Subcutaneous abdominal adipose tissue (tissue), 5 donors: ENCODE measurements around the gene OTUB1.

Experiments used
- H3K27ac ChIP-seq: one replicate; pipeline ENCODE4 v1.7.0; 2013; ENCODE audit warnings: low read depth, mild to moderate bottlenecking, inconsistent platforms, low read length, moderate library complexity
- H3K27me3 ChIP-seq, 5 donors: one replicate each; pipeline ENCODE4 v1.7.0; 2013; ENCODE audit warnings: low read length in 5 of 5, inconsistent platforms in 1 of 5; ENCODE audit not compliant: control insufficient read depth in 5 of 5, insufficient read depth in 4 of 5
- H3K36me3 ChIP-seq, 5 donors: one replicate each; pipeline ENCODE4 v1.7.0; 2013; ENCODE audit warnings: low read length in 5 of 5; ENCODE audit not compliant: control insufficient read depth in 5 of 5, insufficient read depth in 5 of 5
- H3K4me1 ChIP-seq, 5 donors: one replicate each; pipeline ENCODE4 v1.7.0; 2013; ENCODE audit warnings: low read length in 5 of 5, mild to moderate bottlenecking in 3 of 5, moderate library complexity in 1 of 5; ENCODE audit not compliant: control insufficient read depth in 5 of 5, insufficient read depth in 5 of 5
- H3K4me3 ChIP-seq, 5 donors: one replicate each; pipeline ENCODE4 v1.7.0; 2013; ENCODE audit warnings: low read length in 5 of 5, low read depth in 1 of 5
- H3K9ac ChIP-seq, 5 donors: one replicate each; pipeline ENCODE4 v1.7.0; 2013; ENCODE audit warnings: low read length in 5 of 5, mild to moderate bottlenecking in 4 of 5, moderate library complexity in 3 of 5
- H3K9me3 ChIP-seq, 5 donors: one replicate each; pipeline ENCODE4 v1.7.0; 2013; ENCODE audit warnings: low read length in 5 of 5; ENCODE audit not compliant: control insufficient read depth in 5 of 5
- donor health status: healthy.
- donor health status: healthy.
- donor health status: healthy.
- donor health status: healthy.
- donor health status: healthy.

The OTUB1 gene

DNA sequence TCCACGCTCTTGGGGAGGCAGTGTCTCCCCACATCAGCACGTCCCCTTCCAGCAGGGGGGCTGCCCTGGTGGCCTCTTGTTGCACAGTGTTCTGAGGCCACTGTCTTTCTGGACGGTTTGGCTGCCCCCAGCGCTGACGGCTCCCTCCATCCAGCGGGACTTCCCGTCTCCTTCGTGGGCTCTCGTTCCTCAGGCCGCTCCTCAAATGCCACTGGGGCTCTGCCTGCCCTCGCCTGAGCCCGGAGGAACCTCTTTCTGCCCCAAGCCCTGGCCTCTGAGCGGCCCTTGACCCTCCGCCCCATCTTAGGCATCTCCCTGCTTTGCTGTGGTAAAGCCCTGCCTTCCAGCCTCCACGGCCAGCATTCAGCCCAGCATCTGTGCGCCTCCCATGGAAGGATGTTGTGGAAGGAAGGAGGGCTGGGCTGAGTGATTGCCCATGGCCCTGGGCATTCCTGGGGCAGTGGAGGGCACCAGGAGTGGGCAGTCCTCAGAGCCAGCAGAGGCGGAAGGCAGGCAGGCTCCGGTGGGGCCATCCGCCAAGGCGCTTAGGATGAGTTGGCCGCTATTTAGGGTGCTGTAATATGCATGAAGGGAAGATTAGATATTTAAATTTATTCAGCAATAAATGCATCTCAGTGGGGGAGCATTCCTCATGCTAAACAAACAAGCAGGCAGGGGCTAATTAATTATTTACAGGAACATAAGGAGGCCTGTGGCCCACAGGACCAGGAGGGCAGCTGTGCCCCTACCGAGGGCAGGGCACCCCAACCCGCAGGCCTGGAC lies 17.8 kb downstream of the OTUB1 start:
- Histone ChIP-seq H3K36me3 (no peaks in the 10 kb centered on the region), H3K9me3 (no peaks in the 10 kb centered on the region), H3K4me3 (no peak overlapping the region), H3K27ac (no peak overlapping the region), H3K4me1 (peaks cover 0 to 63% (median 52%) of the 10 kb centered on the region in 5 donors), H3K9ac (peak overlapping the region in 1 of 5 donors; percentile 37), H3K27me3 (peaks cover 0 to 4% (median under 1%) of the 10 kb centered on the region in 5 donors)

- H3K4me1 ChIP-seq, result peaks cover 0 to 57% (median 46%) of the 10 kb centered on the region in 5 donors
- H3K9ac ChIP-seq, result no peak overlapping the region
- no peak overlapping the region for H3K27ac ChIP-seq
- H3K9me3 ChIP-seq, result no peaks in the 10 kb centered on the region
- H3K36me3 ChIP-seq, result no peaks in the 10 kb centered on the region
- H3K27me3 ChIP-seq, result peaks cover 0 to 4% (median 0%) of the 10 kb centered on the region in 5 donors
- H3K4me3 ChIP-seq, result no peak overlapping the region
These were observed 18.3 kb downstream of the OTUB1 start for GRCh38 chr11:64004590-64004984.

GRCh38 chr11:64005691-64006090 lies 19.5 kb downstream of the OTUB1 start:
- Histone ChIP-seq H3K27ac (no peak overlapping the region), H3K4me3 (no peak overlapping the region), H3K9ac (no peak overlapping the region), H3K36me3 (no peaks in the 10 kb centered on the region), H3K9me3 (no peaks in the 10 kb centered on the region), H3K4me1 (peaks cover 0 to 47% (median 38%) of the 10 kb centered on the region in 5 donors), H3K27me3 (peaks cover 0 to 4% (median 0%) of the 10 kb centered on the region in 5 donors)

DNA sequence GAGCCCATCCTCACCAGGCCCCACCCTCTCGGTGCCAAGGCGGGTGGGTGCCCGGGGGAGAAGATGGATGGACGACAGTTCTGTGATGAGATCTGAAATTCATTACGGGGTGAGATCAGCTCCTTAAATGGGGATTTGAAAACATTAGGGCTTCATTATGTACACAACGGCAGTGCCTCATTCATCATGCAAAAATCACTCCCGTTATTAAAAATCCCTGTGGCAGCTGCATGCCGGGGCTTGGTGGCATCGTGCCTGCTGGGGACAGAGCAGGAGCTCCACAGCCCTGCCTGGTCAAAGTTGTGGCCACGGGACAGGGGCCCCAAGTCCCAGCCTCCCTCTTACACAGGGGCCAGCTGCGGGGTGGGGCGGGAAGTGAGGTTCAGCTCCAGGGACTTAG lies 20.2 kb downstream of the OTUB1 start:
- H3K4me3 ChIP-seq, result no peak overlapping the region
- no peaks in the 10 kb centered on the region for H3K36me3 ChIP-seq
- H3K27ac ChIP-seq, result no peak overlapping the region
- H3K9me3 ChIP-seq, result no peaks in the 10 kb centered on the region
- peaks cover 0 to 4% (median 0%) of the 10 kb centered on the region in 5 donors for H3K27me3 ChIP-seq
- H3K9ac ChIP-seq, result no peak overlapping the region
- peaks cover 0 to 40% (median 31%) of the 10 kb centered on the region in 5 donors for H3K4me1 ChIP-seq

DNA sequence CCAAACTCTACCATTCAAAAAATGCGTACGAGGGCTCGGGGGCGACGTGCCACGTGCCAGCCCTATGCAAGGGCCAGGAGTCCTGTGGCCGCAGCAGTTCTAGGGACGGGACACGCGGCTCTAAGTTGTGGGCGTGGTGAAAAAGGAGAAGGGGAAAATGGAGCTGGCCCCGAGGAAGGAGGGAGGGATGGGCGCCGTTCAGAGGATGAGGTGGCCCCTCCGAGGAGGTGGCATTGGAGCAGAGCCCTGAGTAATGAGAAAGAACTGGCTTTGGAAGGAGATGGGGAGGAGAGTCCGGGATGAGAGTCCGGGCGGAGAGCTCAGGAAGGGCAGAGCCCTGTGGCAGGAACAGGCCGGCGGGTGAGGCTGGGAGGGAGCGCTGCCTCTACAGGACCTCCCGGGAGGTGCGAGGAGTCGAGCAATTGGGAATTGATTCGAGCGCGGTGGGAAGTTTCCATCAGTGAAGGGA lies 21.0 kb downstream of the OTUB1 start:
- peaks cover 0 to 4% (median 0%) of the 10 kb centered on the region in 5 donors for H3K27me3 ChIP-seq
- H3K27ac ChIP-seq, result no peak overlapping the region
- H3K9ac ChIP-seq, result peak overlapping the region in 3 of 5 donors; percentile 55 to 71 (median 58)

GRCh38 chr11:64007629-64008282 lies 21.5 kb downstream of the OTUB1 start:
- no peaks in the 10 kb centered on the region for H3K9me3 ChIP-seq
- H3K9ac ChIP-seq, result peak overlapping the region in 4 of 5 donors; percentile 27 to 71 (median 56)
- peaks cover 0 to 2% (median 0%) of the 10 kb centered on the region in 5 donors for H3K27me3 ChIP-seq
- H3K4me1 ChIP-seq, result peaks cover 0 to 26% (median 18%) of the 10 kb centered on the region in 5 donors
- no peak overlapping the region for H3K27ac ChIP-seq
- peak overlapping the region in 4 of 5 donors; percentile 43 to 71 (median 61) for H3K4me3 ChIP-seq
- no peaks in the 10 kb centered on the region for H3K36me3 ChIP-seq

More for the DNA sequence above, 21.0 kb downstream of the OTUB1 start:
- no peaks in the 10 kb centered on the region for H3K36me3 ChIP-seq
- H3K4me3 ChIP-seq, result peak overlapping the region in 4 of 5 donors; percentile 43 to 71 (median 61)
- H3K9me3 ChIP-seq, result no peaks in the 10 kb centered on the region
- peaks cover 0 to 32% (median 23%) of the 10 kb centered on the region in 5 donors for H3K4me1 ChIP-seq

DNA sequence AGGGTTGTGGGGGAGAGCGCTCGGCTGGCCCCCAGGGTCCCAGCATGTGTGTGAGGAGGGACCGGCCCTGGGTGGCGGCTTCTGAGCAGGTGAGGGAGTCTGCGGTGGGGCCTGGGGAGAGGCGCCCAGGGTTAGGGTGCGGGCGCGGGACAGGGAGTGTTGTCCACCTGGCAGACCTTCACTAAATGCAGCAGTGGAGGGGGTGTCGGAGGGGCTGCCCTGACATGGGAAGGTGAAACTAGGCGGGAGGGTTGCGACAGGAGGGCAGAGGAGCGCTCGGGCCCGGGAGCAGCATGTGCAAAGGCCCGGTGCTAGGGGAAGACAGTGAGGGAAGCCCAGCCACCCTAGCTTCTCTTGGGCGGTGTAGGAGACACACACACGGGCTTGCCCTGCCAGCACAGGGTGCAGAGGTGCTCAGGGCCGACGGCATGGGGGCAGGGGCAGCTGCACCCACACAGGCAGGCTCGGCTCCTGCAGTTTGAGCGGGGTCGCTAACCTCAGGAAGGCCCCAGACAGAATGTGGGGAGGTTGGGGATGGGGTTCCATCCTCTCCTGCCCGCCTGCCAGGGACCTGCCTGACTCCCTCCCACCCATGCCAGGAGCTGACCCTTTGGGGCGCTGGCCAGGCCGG lies 22.2 kb downstream of the OTUB1 start:
- peaks cover 0 to 26% (median 18%) of the 10 kb centered on the region in 5 donors for H3K4me1 ChIP-seq
- no peak overlapping the region for H3K27ac ChIP-seq
- H3K9ac ChIP-seq, result peak overlapping the region in 3 of 5 donors; percentile 27 to 71 (median 55)
- no peaks in the 10 kb centered on the region for H3K36me3 ChIP-seq
- no peaks in the 10 kb centered on the region for H3K9me3 ChIP-seq
- peak overlapping the region in 3 of 5 donors; percentile 43 to 71 (median 62) for H3K4me3 ChIP-seq
- peaks cover 0 to 2% (median 0%) of the 10 kb centered on the region in 5 donors for H3K27me3 ChIP-seq

- Histone ChIP-seq H3K36me3 (no peaks in the 10 kb centered on the region), H3K9me3 (no peaks in the 10 kb centered on the region), H3K4me3 (no peak overlapping the region), H3K27me3 (peaks cover 0 to 2% (median 0%) of the 10 kb centered on the region in 5 donors), H3K9ac (no peak overlapping the region), H3K27ac (no peak overlapping the region), H3K4me1 (peaks cover 0 to 19% (median 18%) of the 10 kb centered on the region in 5 donors)
These were observed 22.8 kb downstream of the OTUB1 start for GRCh38 chr11:64008914-64009633.

DNA sequence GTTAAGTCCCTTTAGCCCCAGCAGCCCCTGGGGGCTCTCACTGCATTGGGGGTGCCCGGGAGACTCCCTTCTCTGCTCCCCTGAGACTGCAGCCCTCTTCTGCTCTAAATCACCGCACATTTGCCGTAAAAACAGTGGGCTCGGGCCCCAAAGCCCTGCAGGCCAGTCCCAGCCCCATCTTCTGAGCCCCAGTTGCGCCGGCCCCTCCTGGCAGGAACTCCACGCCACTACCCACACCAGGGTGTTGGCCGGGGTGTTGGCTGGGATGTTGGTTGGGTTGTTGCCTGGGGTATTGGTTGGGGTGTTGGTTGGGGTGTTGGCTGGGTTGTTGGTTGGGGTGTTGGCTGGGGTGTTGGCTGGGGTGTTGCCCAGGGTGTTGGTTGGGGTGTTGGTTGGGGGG lies 23.5 kb downstream of the OTUB1 start:
- Histone ChIP-seq H3K36me3 (no peaks in the 10 kb centered on the region), H3K27ac (no peak overlapping the region), H3K9ac (no peak overlapping the region), H3K4me1 (peaks cover 0 to 18% (median 18%) of the 10 kb centered on the region in 5 donors), H3K9me3 (no peaks in the 10 kb centered on the region), H3K4me3 (no peak overlapping the region), H3K27me3 (peaks cover 0 to 2% (median 0%) of the 10 kb centered on the region in 5 donors)
